ENCODE data around the gene MYO10. TPM values are rescaled to one million over a fixed set of nuclear protein-coding genes. Genes with fewer than 3 reads are reported as not detected.

MYO10 gene
- total and polyA plus RNA-seq, 3 donors from 2014 or later: 37.8 to 102 (median 99.8) TPM

DNA sequence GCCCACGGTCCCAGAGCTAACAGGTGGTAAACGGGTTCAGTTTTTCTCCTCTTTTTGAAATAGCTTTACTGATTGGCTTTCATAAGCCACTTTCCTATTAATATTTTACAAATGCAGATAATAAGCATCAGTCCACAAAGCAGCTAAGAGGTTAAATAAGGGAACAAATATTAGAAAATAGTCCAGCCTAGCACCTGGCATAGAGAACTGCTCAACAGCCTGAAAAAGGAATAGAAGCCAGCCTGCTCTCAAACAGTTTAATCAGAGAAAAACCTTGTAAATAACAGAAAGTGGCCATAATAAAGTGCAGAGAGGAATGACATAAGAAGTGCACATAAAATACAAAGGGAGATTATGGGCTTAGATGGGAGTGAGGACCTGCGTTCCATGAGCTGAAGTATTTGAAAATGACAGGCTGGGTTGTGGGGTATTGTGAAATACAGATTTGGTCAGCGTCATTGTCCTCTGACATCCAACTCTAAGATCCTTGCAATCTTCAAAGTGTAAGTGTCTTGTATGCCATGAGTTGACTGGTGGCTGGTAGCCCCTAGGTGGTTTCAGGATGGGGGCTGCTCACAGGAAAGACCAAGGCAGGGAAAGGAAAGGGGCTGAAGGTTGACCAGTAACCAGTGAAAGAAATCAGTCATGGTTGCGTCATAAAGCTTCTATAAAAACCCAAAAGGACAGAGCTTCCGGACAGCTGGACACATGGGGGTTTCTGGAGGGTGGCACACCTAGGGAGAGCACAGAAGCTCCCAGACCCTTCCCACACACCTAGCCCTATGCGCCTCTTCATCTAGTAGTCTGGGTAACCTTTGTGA is 32.4 kb downstream of the MYO10 start:
- no peak for TF ChIP-seq POLR2A (IDR thresholded peaks at IDR 0.05)
- no peak for TF ChIP-seq CTCF (IDR thresholded peaks at IDR 0.05)
- intact Hi-C loops (cut with DNase I; ENCODE audit: low total_unique reads): no loop called here
- WGBS, 2 donors: 91 to 93% methylated on average over 6 to 7 of the region's 7 CpGs
- Histone ChIP-seq H3K27me3 (no peaks in the 10 kb centered on the region), H3K9me3 (no peaks in the 10 kb centered on the region), H3K36me3 (ENCODE audit: low read depth, missing control alignments) (no peaks in the 10 kb centered on the region), H3K27ac (no peak overlapping the region), H3K4me3 (no peak overlapping the region), H3K4me1 (no peaks in the 10 kb centered on the region)
- no peak for DNase-seq

- 60 to 64% methylated on average over 8 to 9 of the region's 9 CpGs for WGBS, 2 donors
- Histone ChIP-seq H3K9me3 (no peaks in the 10 kb centered on the region), H3K4me3 (no peak overlapping the region), H3K27me3 (no peaks in the 10 kb centered on the region), H3K4me1 (no peaks in the 10 kb centered on the region), H3K36me3 (ENCODE audit: low read depth, missing control alignments) (no peaks in the 10 kb centered on the region), H3K27ac (no peak overlapping the region)
- intact Hi-C loops (cut with DNase I; ENCODE audit: low total_unique reads): no loop called here
- DNase-seq: peak; percentile 33
- no peak for TF ChIP-seq POLR2A (IDR thresholded peaks at IDR 0.05)
- TF ChIP-seq CTCF (IDR thresholded peaks at IDR 0.05): no peak
Measured at GRCh38 chr5:16902846-16903245, 33.2 kb downstream of the MYO10 start.

- H3K36me3 ChIP-seq (ENCODE audit: low read depth, missing control alignments): no peaks in the 10 kb centered on the region
- no peaks in the 10 kb centered on the region for H3K27me3 ChIP-seq
- no peak for DNase-seq
- no peak overlapping the region for H3K4me3 ChIP-seq
- intact Hi-C loops (cut with DNase I; ENCODE audit: low total_unique reads): no loop called here
- WGBS, 2 donors: 78 to 88% methylated on average over 13 of the region's 13 CpGs
- no peaks in the 10 kb centered on the region for H3K9me3 ChIP-seq
- H3K4me1 ChIP-seq: no peaks in the 10 kb centered on the region
- TF ChIP-seq CTCF (IDR thresholded peaks at IDR 0.05): no peak
- no peak overlapping the region for H3K27ac ChIP-seq
Measured at GRCh38 chr5:16901021-16901644, 35.0 kb downstream of the MYO10 start.

DNA sequence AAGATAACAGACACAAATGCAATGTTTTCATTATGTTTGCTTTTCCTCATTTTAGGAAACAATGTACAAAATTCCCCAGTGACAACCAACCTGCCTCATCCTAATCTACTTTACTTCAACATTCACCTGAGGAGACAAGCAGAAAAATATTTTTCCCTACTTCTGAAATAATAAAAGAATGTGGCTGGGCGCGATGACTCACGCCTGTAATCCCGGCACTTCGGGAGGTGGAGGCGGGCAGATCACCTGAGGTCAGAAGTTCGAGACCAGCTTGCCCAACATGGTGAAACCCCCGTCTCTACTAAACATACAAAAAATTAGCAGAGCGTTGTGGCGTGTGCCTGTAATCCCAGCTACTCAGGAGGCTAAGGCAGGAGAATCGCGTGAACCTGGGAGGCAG is 36.9 kb downstream of the MYO10 start:
- no peak for DNase-seq
- 90 to 94% methylated on average over 12 of the region's 12 CpGs for WGBS, 2 donors

More for the DNA sequence above, 36.9 kb downstream of the MYO10 start:
- Histone ChIP-seq H3K36me3 (ENCODE audit: low read depth, missing control alignments) (no peaks in the 10 kb centered on the region), H3K9me3 (no peaks in the 10 kb centered on the region), H3K27ac (no peak overlapping the region), H3K4me3 (no peak overlapping the region), H3K4me1 (no peaks in the 10 kb centered on the region), H3K27me3 (no peaks in the 10 kb centered on the region)
- intact Hi-C loops (cut with DNase I; ENCODE audit: low total_unique reads): no loop called here
- TF ChIP-seq CTCF (IDR thresholded peaks at IDR 0.05) (no peak), POLR2A (IDR thresholded peaks at IDR 0.05) (no peak)
